NCI-H2107 treated with DMSO at 0.1 percent for 48 hours (cell line): ENCODE data around the gene OR4C3.
"Not testable (repeated sequence)": the region's sequence is repeated elsewhere in the genome, so short reads cannot be mapped to it uniquely, and the experiment has no call there.

Experiments used
- DNase-seq: peaks from one replicate; lab custom pipeline; 2025; ENCODE audit not compliant: unreplicated experiment; lab: John Stamatoyannopoulos, UW

Gene OR4C3

DNA sequence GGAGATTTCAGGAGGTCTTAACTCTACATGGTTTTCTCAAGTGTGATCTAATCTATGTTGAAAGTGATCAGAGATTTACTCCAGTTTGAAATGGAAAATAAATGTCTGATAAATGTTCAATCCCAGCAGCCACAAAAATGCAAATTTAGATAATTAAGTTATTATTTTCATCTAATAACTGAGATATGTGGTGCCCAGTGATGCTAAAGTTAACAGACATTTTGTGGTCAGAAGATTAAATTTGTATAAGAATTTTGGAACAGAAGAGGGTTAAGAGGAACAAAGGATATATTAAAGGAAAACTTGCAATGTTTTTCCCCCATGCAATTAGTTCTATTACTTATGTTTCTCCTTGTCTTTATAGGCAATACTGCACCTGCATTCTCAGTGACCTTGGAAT is at the start of gene OR4C3:
Gene OR4C3, plus strand, starts transcription at position 301 of the 400 bp plus-strand sequence. CDS start 102 bp downstream, outside the sequence.
- not testable (repeated sequence) for DNase-seq

DNA sequence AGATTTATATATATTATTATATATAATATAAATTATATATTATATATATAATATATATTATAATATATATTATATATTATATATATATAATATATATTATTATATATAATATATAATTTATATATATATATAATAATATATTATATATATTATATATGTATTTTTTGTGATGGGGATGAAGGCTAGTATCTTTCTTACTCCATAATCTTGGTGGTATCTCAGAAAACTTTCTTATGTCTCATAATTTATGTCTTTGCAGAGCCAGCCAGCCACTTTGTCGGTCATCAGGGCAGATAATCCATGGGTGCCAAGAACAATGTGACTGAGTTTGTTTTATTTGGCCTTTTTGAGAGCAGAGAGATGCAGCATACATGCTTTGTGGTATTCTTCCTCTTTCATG is 18.8 kb upstream of the OR4C3 start, which contains the start of gene OR4S1:
Gene OR4S1, plus strand, starts transcription at position 301 of the 400 bp plus-strand sequence. Its CDS starts 0 bp downstream, at position 301.
- DNase-seq, result no peak

DNA sequence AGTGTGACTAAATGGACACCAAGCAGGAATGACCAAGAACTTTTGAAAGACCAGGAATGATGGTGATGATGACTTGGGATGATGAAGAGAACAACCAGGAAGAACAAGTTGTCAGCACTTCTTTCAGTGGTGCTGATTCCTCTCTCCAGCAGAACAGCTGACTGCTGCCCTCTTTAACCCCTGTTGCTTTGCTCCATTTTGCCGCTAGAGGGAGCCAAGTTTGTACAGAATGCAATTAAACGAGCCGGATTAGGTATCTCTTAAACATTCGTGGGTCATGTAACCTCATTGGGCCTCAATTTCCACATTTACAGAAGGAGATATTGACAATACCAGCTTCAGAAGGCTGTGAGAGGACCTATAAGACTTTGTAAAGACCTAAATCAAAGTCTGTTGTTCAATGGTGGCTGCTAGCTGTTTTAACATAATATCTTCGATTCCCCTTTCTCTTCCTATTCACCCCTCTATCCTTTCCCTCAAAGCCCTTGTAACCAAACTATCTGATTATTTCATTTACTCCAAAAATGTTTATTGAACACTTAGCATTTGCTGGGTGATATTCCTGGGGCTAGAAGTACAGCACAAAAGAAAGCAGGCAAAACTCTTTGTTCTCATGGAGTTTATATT is 16.8 kb upstream of the OR4C3 start:
- DNase-seq, result peak; percentile 33

GRCh38 chr11:48313590-48313989 is 11.1 kb upstream of the OR4C3 start:
- DNase-seq, result not testable (repeated sequence)

- not testable (repeated sequence) for DNase-seq
Observed at GRCh38 chr11:48319813-48320212, 4.9 kb upstream of the OR4C3 start.

- no peak for DNase-seq
Observed at GRCh38 chr11:48341466-48341865, 16.7 kb downstream of the OR4C3 start.

DNA sequence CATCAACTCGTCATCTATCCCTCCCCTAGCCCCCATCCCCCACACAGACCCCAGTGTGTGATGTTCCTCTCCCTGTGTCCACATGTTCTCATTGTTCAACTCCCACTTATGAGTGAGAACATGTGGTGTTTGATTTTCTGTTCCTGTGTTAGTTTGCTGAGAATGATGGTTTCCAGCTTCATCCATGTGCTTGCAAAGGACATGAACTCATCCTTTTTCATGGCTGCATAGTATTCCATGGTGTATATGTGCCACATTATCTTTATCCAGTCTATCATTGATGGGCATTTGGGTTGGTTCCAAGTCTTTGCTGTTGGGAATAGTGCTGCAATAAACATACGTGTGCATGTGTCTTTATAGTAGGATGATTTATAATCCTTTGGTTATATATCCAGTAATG is 17.8 kb downstream of the OR4C3 start:
- DNase-seq, result not testable (repeated sequence)

- DNase-seq, result not testable (repeated sequence)
Observed at GRCh38 chr11:48346286-48346685, 21.6 kb downstream of the OR4C3 start.

DNA sequence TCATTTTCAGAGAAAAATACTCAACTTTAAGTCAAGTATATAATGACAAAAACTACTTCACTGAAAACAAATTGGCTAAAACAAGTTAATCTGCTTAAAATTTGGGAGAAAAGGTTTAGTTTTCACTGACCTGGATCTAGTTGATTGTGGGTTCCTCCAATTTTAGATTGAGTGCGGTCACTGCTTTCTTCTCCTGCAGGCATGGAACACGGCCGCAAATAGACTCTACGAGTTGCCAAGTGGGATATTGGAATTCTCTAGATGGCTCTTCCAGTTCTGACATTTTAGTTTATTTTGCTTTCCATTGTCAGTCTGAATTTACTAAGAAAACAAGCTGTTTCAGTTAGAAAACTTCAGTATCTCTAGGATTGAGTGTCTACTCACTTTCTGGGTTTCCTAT is 29.3 kb downstream of the OR4C3 start:
- no peak for DNase-seq

DNA sequence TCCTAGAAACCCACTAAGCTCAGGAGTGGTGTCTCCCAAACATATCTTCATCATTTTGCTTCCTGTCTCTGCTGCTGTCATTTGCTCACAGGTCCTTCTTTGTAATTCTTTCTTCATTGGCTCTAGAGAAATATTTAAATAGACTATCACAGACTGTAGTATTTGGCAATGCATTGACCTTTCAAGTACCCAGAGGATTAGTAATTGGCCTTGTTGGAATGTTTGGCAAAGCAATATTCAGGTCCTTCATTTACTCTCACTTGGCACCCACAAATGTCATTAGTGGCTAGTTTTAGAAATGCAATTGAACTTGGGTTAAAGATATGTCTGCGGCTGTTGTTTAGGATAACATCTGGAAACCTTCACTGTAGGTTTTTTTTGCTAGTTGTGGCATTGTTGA is 30.0 kb downstream of the OR4C3 start:
- DNase-seq, result no peak

DNA sequence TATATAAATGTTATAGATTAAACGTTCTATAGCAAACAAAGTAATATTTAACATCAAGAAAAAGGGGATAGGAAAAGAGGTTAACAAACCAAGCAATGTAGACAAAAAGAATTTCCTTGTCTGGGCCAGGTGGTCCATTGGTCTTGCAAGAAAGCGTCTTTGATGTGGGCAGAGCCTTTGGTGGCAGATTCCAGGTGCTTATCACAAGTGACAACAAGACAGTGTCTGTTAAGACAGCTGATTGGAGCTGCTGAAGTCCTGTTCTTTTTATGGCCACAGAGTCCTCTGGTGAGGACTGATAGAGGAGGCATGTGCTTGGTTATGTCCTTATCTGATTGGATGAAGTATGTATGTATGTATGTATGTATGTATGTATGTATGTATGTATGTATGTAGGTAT is 36.6 kb downstream of the OR4C3 start:
- DNase-seq, result not testable (repeated sequence)

DNA sequence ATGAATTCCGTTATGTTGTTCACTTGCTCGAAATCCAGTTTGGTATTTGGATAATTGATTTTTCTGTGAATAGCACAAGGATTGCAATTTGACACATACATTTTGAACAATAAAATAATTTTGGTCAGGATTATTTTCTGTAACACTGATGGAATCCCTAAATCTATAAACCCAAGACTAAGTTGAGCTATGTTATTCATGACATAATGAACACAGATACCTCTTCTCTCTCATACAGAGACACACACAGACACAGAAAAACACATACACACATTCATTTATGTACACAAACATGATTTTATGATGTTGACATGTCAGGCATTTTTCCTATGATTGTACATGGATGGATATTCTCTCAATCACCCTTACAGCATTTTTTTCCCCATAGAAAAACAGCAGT is 41.6 kb downstream of the OR4C3 start, which contains the start of gene OR4C5:
Gene OR4C5, minus strand, starts transcription at position 101 of the 400 bp plus-strand sequence. Its CDS starts 0 bp downstream, at position 101.
- DNase-seq, result no peak
